GM12878 (cell line): ENCODE data around the gene CCN2. TPM values are rescaled to one million over a fixed set of nuclear protein-coding genes. Genes with fewer than 3 reads are reported as not detected.

Experiments
- ATAC-seq: fragments of 200-7000 bp; cut with Tn5 transposase; 3 replicates; pipeline ENCODE4 v1.9.1; 2020; ENCODE audit warnings: mild to moderate bottlenecking, moderate library complexity
- BruUV-seq: library from RNA; stranded (reverse); fragments of 400-500 nt; replicated peaks from 2 replicates; lab custom pipeline; 2021; lab: Mats Ljungman, UMichigan
- CTCF ChIA-PET: fragments of 300-600 bp; sonication (Branson Sonifier 250); formaldehyde crosslinking; extraction: SDS; loops from one replicate; lab custom pipeline; 2021; ENCODE audit warnings: inconsistent platforms; lab: Yijun Ruan, JAX
- POLR2A ChIA-PET: fragments of 350-600 bp; formaldehyde crosslinking; extraction: SDS; loops from one replicate; lab custom pipeline; 2021; ENCODE audit warnings: inconsistent platforms; lab: Charles Lee
- RAD21 ChIA-PET: fragments of 300-600 bp; sonication (Branson Sonifier 250); formaldehyde crosslinking; loops from one replicate; lab custom pipeline; 2023; ENCODE audit warnings: antibody characterized with exemption; ENCODE audit not compliant: unreplicated experiment; lab: Charles Lee
- SMC1A ChIA-PET: fragments of 300-600 bp; sonication (Branson Sonifier 250); formaldehyde crosslinking; loops from one replicate; lab custom pipeline; 2023; ENCODE audit not compliant: unreplicated experiment, uncharacterized antibody; lab: Charles Lee
- DNase-seq: peaks from one replicate; pipeline ENCODE4 v3.0.0-alpha.2; 2011; ENCODE audit warnings: low read depth, low spot score
- FAIRE-seq: peaks from 3 replicates; lab custom pipeline; 2011; peaks lifted over from hg19 to GRCh38; lab: Jason Lieb, UNC
- H2AFZ ChIP-seq: 2 replicates; pipeline ENCODE4 v1.6.0; 2011; ENCODE audit warnings: low read depth, low read length, control low read depth; ENCODE audit not compliant: control insufficient read depth
- H3K27ac ChIP-seq: 2 replicates; pipeline ENCODE4 v1.5.1; 2011; ENCODE audit warnings: control low read depth; ENCODE audit not compliant: control insufficient read depth, insufficient read depth
- H3K27me3 ChIP-seq, 2 experiments: replicated peaks in 1 of 2; 2 replicates each; pipeline versions ENCODE4 v1.6.0 to v1.6.1; 2011; ENCODE audit warnings: low read length in 1 of 2; ENCODE audit not compliant: control insufficient read depth in 2 of 2, insufficient read depth in 2 of 2
- H3K36me3 ChIP-seq, 2 experiments: 2 replicates each; pipeline ENCODE4 v1.5.1; 2011; ENCODE audit warnings: low read length in 1 of 2; ENCODE audit not compliant: control insufficient read depth in 2 of 2, insufficient read depth in 2 of 2
- H3K4me1 ChIP-seq: 2 replicates; pipeline ENCODE4 v1.6.1; 2011; ENCODE audit warnings: mild to moderate bottlenecking, low read length, moderate library complexity, mixed read lengths; ENCODE audit not compliant: control insufficient read depth, insufficient read depth
- H3K4me2 ChIP-seq: 2 replicates; pipeline ENCODE4 v1.6.0; 2011; ENCODE audit warnings: control low read depth; ENCODE audit not compliant: control insufficient read depth, insufficient read depth
- H3K4me3 ChIP-seq: fragments of 200-600 bp; sonication (generic); 2 replicates; pipeline ENCODE4 v1.5.1; 2016
- H3K79me2 ChIP-seq: 2 replicates; pipeline ENCODE4 v1.6.0; 2011; ENCODE audit warnings: low read length; ENCODE audit not compliant: control insufficient read depth, insufficient read depth
- H3K9ac ChIP-seq: 2 replicates; pipeline ENCODE4 v1.8.0; 2011; ENCODE audit warnings: low read length, control low read depth, mixed read lengths; ENCODE audit not compliant: control insufficient read depth, insufficient read depth
- H3K9me3 ChIP-seq: replicated peaks from 3 replicates; pipeline ENCODE4 v1.5.1; 2011; ENCODE audit warnings: mild to moderate bottlenecking, low read length; ENCODE audit not compliant: control insufficient read depth, insufficient read depth
- H4K20me1 ChIP-seq: 2 replicates; pipeline ENCODE4 v1.6.0; 2011; ENCODE audit not compliant: control insufficient read depth, insufficient read depth
- BACH1 ChIP-seq: fragments of 450-650 bp; IDR thresholded peaks from 2 replicates; pipeline ENCODE4 v1.6.1; 2017; ENCODE audit warnings: mild to moderate bottlenecking, borderline replicate concordance
- BHLHE40 ChIP-seq, 2 experiments: fragments of 450-650 bp in 1 of 2; IDR thresholded peaks; 2 replicates each; pipeline ENCODE4 v1.6.1; 2011 to 2017; ENCODE audit warnings: low read depth in 2 of 2, borderline replicate concordance in 1 of 2, improper control_type of control experiment in 1 of 2, low read length in 1 of 2, mild to moderate bottlenecking in 1 of 2
- EGR1 ChIP-seq, 2 experiments: IDR thresholded peaks; 1 replicate in 1 of 2; 2 replicates in 1 of 2; pipeline ENCODE4 v1.6.1; 2011 to 2012; ENCODE audit warnings: low read depth in 2 of 2, low read length in 2 of 2, borderline replicate concordance in 1 of 2, mild to moderate bottlenecking in 1 of 2, moderate library complexity in 1 of 2
- GATAD2B ChIP-seq: fragments of 450-650 bp; conservative IDR thresholded peaks from 2 replicates; pipeline ENCODE4 v1.6.1; 2017; ENCODE audit warnings: low read depth, mild to moderate bottlenecking, moderate library complexity
- SP1 ChIP-seq: IDR thresholded peaks from one replicate; pipeline ENCODE4 v1.6.1; 2011; ENCODE audit warnings: low read depth, low read length
- ZNF24 ChIP-seq: fragments of 450-650 bp; IDR thresholded peaks from 2 replicates; pipeline ENCODE4 v1.6.1; 2017; ENCODE audit warnings: antibody characterized with exemption, mild to moderate bottlenecking
- WGBS: methylation state at CpG from one replicate; pipeline ENCODE4 v1.1.6; 2016; ENCODE audit warnings: low lambda C conversion rate; ENCODE audit not compliant: insufficient replicate concordance, insufficient coverage; ENCODE audit errors: missing lambda C conversion rate; 5-methylcytosine and 5-hydroxymethylcytosine counted together
- in situ Hi-C: fragments of 300-500 bp; cut with MboI; formaldehyde crosslinking; loops from 9 replicates; pipeline ENCODE4 v1.14.3; 2018; ENCODE audit warnings: mixed read lengths
- intact Hi-C: fragments of 100-400 bp; cut with micrococcal nuclease; formaldehyde crosslinking; loops from one replicate; pipeline ENCODE4 v1.14.2; 2022; ENCODE audit not compliant: unreplicated experiment
- polyA plus RNA-seq, 11 experiments: library from polyadenylated mRNA; depleted of rRNA in 4 of 11; unstranded in 6 of 11; stranded (reverse) in 5 of 11; fragments of >200 nt; fragmentation: Nextera tagmentation in 4 of 11; fragmentation: Illumina TruSeq in 1 of 11; extraction: Ambion mirVana in 4 of 11; extraction: Trizol in 1 of 11; gene quantifications; 1 replicate in 1 of 11; 2 replicates in 10 of 11; pipeline versions ENCODE4 v1.2.1 to v1.2.3, GENCODE V29; 2011 to 2016; ENCODE audit warnings: inconsistent platforms in 2 of 11, missing spikeins in 2 of 11, low read depth in 1 of 11
- total RNA-seq, 4 experiments: library from RNA; depleted of rRNA in 3 of 4; stranded (reverse); fragments of >200 nt in 3 of 4; fragmentation: Illumina TruSeq in 1 of 4; extraction: Trizol in 1 of 4; gene quantifications; 2 replicates each; pipeline versions ENCODE4 v1.2.1 to v1.2.3, GENCODE V29; 2013 to 2021
- TF ChIP-seq, protein P1 (sequence below): fragments of 450-650 bp; IDR thresholded peaks from 2 replicates; pipeline ENCODE4 v1.6.1; 2017; ENCODE audit warnings: mild to moderate bottlenecking, moderate library complexity
- TF ChIP-seq, protein P2 (sequence below): fragments of 450-650 bp; IDR thresholded peaks from 2 replicates; pipeline ENCODE4 v1.6.1; 2016; ENCODE audit warnings: mild to moderate bottlenecking
- TF ChIP-seq, protein P3 (sequence below): fragments of 450-650 bp; IDR thresholded peaks from 2 replicates; pipeline ENCODE4 v1.6.1; 2018; ENCODE audit warnings: borderline replicate concordance, mild to moderate bottlenecking; ENCODE audit not compliant: partially characterized antibody
- TF ChIP-seq, protein P4 (sequence below): fragments of 450-650 bp; IDR thresholded peaks from 2 replicates; pipeline ENCODE4 v1.6.1; 2016; ENCODE audit warnings: mild to moderate bottlenecking

The CCN2 gene
- total and polyA plus RNA-seq, 10 of the 15 experiments (the other 5 are each of a cell fraction or from before 2014, with no cell fraction given): 0.26 to 0.62 (median 0.44) TPM; not detected in 7

DNA sequence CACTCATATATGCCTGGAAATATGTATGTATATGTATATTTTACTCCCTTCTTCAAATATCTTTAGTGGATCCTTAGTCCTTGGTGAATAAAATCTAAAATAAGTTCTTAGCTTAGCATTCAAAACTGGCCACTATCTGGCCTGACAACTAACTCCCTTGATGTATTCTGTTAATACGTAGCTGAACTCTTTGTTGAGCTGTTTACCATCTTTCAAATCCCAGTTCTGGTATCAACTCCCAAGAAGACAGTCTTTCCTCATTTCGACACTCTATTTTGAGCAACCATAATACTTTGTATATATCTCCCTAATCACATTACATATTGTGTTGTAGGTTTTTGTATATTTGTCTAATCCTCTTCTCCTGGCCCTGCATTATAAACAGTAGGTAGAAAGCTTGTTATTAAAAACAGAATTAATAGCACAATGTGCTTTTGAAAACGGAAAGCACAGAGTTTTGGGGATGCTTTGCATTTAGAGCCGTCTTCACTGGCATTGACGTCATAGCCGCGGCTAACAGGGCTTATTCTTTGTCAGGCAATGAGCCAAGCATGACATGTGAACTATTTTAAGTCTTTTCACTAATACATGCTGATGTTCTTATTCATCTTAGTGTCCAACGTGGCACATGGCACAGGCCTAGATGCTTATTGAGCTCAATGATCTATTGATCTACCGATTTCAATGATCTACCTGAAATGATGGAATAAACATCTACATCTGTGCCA, 47.2 kb upstream of the CCN2 start (continued):
- TF ChIP-seq, protein P1, sequence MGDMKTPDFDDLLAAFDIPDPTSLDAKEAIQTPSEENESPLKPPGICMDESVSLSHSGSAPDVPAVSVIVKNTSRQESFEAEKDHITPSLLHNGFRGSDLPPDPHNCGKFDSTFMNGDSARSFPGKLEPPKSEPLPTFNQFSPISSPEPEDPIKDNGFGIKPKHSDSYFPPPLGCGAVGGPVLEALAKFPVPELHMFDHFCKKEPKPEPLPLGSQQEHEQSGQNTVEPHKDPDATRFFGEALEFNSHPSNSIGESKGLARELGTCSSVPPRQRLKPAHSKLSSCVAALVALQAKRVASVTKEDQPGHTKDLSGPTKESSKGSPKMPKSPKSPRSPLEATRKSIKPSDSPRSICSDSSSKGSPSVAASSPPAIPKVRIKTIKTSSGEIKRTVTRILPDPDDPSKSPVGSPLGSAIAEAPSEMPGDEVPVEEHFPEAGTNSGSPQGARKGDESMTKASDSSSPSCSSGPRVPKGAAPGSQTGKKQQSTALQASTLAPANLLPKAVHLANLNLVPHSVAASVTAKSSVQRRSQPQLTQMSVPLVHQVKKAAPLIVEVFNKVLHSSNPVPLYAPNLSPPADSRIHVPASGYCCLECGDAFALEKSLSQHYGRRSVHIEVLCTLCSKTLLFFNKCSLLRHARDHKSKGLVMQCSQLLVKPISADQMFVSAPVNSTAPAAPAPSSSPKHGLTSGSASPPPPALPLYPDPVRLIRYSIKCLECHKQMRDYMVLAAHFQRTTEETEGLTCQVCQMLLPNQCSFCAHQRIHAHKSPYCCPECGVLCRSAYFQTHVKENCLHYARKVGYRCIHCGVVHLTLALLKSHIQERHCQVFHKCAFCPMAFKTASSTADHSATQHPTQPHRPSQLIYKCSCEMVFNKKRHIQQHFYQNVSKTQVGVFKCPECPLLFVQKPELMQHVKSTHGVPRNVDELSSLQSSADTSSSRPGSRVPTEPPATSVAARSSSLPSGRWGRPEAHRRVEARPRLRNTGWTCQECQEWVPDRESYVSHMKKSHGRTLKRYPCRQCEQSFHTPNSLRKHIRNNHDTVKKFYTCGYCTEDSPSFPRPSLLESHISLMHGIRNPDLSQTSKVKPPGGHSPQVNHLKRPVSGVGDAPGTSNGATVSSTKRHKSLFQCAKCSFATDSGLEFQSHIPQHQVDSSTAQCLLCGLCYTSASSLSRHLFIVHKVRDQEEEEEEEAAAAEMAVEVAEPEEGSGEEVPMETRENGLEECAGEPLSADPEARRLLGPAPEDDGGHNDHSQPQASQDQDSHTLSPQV: no peak
- TF ChIP-seq EGR1 (IDR thresholded peaks at IDR 0.05; ENCODE audit: borderline replicate concordance in 1 of 2, low read depth in 2 of 2, low read length in 2 of 2): no peak

DNA sequence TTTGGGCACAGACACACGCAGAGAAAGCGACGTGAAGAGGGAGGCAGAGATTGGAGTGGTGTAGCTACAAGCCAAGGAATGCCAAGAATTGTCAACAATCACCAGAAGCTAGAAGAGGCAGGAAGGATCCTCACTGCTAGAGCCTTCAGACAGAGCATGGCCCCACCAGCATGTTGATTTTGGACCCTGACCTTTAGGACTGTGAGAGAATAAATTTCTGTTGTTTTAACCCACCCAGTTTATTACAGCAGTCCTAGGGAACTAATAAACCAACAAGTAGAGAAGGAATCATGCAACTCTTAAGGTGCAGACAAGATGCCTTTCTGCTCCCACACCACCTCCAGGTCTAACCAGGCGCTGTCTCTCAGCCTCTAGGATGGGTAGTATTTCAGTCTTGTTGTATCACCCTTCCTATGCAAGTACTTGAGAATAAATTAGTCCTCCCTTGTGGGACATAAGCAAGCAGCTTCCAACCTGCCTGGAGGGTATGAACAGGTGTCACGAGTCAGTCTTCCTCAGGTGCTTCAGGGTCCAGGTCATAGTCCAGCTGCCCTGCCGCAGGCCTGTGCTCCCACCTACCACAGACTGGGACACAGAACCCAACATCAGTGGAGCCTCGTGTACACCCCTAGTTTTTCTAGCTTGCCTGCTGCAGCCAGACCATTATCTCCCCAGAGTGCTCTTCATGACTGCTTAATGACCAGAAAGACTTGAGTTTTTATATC, 46.4 kb upstream of the CCN2 start:
- RAD21 ChIA-PET: no interaction called here
- in situ Hi-C loops: no loop called here
- 33% methylated on average over 7 of the region's 7 CpGs for WGBS
- no peaks in the 10 kb centered on the region for H4K20me1 ChIP-seq
- POLR2A ChIA-PET: no interaction called here
- SMC1A ChIA-PET: interaction anchor here (1.1 kb wide), 1 partner anchor 10 kb away, joined by 3 read pairs; no protein-coding TSS in a partner anchor
- no TSS peak for BruUV-seq
- no peak overlapping the region for H3K9ac ChIP-seq
- FAIRE-seq (no peak), ATAC-seq (no peak), DNase-seq (no peak)
- no peak overlapping the region for H3K27ac ChIP-seq
- H3K9me3 ChIP-seq: no peaks in the 10 kb centered on the region
- intact Hi-C loops: no loop called here
- H2AFZ ChIP-seq: no peak overlapping the region
- H3K36me3 ChIP-seq: no peaks in the 10 kb centered on the region
- CTCF ChIA-PET: no interaction called here
- no peaks in the 10 kb centered on the region for H3K4me1 ChIP-seq
- H3K4me3 ChIP-seq: no peak overlapping the region
- no peak overlapping the region for H3K4me2 ChIP-seq
- H3K79me2 ChIP-seq: no peaks in the 10 kb centered on the region
- H3K27me3 ChIP-seq: peaks cover 0 to 2% of the 10 kb centered on the region in 2 experiments; a peak in 1 of 4 replicates
- no peak for TF ChIP-seq SP1
- TF ChIP-seq, protein P2, sequence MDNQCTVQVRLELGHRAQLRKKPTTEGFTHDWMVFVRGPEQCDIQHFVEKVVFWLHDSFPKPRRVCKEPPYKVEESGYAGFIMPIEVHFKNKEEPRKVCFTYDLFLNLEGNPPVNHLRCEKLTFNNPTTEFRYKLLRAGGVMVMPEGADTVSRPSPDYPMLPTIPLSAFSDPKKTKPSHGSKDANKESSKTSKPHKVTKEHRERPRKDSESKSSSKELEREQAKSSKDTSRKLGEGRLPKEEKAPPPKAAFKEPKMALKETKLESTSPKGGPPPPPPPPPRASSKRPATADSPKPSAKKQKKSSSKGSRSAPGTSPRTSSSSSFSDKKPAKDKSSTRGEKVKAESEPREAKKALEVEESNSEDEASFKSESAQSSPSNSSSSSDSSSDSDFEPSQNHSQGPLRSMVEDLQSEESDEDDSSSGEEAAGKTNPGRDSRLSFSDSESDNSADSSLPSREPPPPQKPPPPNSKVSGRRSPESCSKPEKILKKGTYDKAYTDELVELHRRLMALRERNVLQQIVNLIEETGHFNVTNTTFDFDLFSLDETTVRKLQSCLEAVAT: no peak
- TF ChIP-seq, protein P3, sequence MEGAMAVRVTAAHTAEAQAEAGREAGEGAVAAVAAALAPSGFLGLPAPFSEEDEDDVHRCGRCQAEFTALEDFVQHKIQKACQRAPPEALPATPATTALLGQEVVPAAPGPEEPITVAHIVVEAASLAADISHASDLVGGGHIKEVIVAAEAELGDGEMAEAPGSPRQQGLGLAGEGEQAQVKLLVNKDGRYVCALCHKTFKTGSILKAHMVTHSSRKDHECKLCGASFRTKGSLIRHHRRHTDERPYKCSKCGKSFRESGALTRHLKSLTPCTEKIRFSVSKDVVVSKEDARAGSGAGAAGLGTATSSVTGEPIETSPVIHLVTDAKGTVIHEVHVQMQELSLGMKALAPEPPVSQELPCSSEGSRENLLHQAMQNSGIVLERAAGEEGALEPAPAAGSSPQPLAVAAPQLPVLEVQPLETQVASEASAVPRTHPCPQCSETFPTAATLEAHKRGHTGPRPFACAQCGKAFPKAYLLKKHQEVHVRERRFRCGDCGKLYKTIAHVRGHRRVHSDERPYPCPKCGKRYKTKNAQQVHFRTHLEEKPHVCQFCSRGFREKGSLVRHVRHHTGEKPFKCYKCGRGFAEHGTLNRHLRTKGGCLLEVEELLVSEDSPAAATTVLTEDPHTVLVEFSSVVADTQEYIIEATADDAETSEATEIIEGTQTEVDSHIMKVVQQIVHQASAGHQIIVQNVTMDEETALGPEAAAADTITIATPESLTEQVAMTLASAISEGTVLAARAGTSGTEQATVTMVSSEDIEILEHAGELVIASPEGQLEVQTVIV: no peak
- TF ChIP-seq BACH1: no peak
- no peak for TF ChIP-seq BHLHE40 (IDR thresholded peaks at IDR 0.05; ENCODE audit: borderline replicate concordance in 1 of 2, low read depth in 2 of 2, low read length in 1 of 2)
- no peak for TF ChIP-seq ZNF24
- TF ChIP-seq, protein P4, sequence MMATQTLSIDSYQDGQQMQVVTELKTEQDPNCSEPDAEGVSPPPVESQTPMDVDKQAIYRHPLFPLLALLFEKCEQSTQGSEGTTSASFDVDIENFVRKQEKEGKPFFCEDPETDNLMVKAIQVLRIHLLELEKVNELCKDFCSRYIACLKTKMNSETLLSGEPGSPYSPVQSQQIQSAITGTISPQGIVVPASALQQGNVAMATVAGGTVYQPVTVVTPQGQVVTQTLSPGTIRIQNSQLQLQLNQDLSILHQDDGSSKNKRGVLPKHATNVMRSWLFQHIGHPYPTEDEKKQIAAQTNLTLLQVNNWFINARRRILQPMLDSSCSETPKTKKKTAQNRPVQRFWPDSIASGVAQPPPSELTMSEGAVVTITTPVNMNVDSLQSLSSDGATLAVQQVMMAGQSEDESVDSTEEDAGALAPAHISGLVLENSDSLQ: no peak
- TF ChIP-seq GATAD2B: no peak
